ENCODE results near the gene CREB5. TPM values are rescaled to one million over a fixed set of nuclear protein-coding genes. Genes with fewer than 3 reads are reported as not detected.

Gene CREB5
- total and polyA plus RNA-seq, 2 of the 8 experiments (the other 6 are each of a cell fraction or from before 2014, with no cell fraction given), result 2.4 to 2.7 TPM

DNA sequence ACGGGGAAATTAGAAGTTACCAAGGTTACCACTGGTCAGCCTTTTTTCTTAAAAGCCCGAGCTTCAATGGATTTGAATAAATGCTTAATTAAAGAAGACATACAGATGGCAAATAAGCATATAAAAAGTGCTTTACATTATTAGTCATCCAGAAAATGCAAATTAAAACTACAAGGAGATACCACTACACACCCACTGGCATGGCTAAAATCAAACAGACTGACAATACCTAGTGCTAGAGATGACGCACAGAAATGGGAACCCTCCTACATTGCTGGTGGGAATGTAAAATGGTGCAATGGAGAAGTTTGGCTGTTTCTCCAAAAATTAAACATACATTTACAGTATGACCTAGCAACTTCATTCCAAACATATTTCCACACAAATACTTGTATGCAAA, 38.3 kb upstream of the CREB5 start:
- Histone ChIP-seq H3K4ac (replicated peaks; ENCODE audit: insufficient read length, low read depth, low read length) (no peak overlapping the region), H3K18ac (ENCODE audit: extremely low read depth, low read length) (no peak overlapping the region), H2BK15ac (ENCODE audit: low read length) (no peak overlapping the region), H3K56ac (replicated peaks; ENCODE audit: insufficient read length, low read depth, low read length) (no peak overlapping the region), H4K91ac (replicated peaks; ENCODE audit: insufficient read length, low read length) (no peak overlapping the region), H3K36me3 (ENCODE audit: control insufficient read depth in 2 of 4, insufficient read depth in 4 of 4, low read length in 3 of 4) (no peaks in the 10 kb centered on the region), H4K20me1 (replicated peaks in 1 of 2; ENCODE audit: control insufficient read depth in 1 of 2, insufficient read depth in 2 of 2, low read length in 2 of 2) (no peaks in the 10 kb centered on the region), H3K14ac (ENCODE audit: insufficient read length) (no peak overlapping the region), H3K4me1 (replicated peaks in 1 of 4; ENCODE audit: control insufficient read depth in 3 of 4, insufficient read depth in 4 of 4, low read length in 3 of 4) (no peaks in the 10 kb centered on the region), H3K4me2 (ENCODE audit: insufficient read depth in 1 of 2, low read depth in 2 of 2, low read length in 2 of 2) (no peak overlapping the region), H3K4me3 (ENCODE audit: extremely low read depth in 1 of 4, insufficient read depth in 2 of 4, low read depth in 3 of 4, low read length in 4 of 4) (no peak overlapping the region), H2BK20ac (ENCODE audit: low read length) (no peak overlapping the region), H3K9ac (replicated peaks in 1 of 4; ENCODE audit: extremely low read depth in 1 of 4, low read depth in 3 of 4, low read length in 3 of 4) (no peak overlapping the region), H2BK120ac (replicated peaks; ENCODE audit: low read depth, low read length) (no peak overlapping the region), H3K79me2 (ENCODE audit: control insufficient read depth in 1 of 2, insufficient read depth in 2 of 2, low read length in 2 of 2) (no peaks in the 10 kb centered on the region), H2BK5ac (ENCODE audit: low read depth, low read length) (no peak overlapping the region), H2AK5ac (ENCODE audit: low read depth, low read length) (no peak overlapping the region), H3K23me2 (ENCODE audit: low read depth, low read length) (no peaks in the 10 kb centered on the region), H3K27ac (ENCODE audit: low read depth, low read length) (no peak overlapping the region), H2BK12ac (ENCODE audit: low read depth, low read length) (no peak overlapping the region), H4K8ac (ENCODE audit: extremely low read depth, insufficient read depth, low read length) (no peak overlapping the region), H3K9me3 (ENCODE audit: insufficient read depth in 2 of 2, low read depth in 1 of 2, low read length in 1 of 2) (no peaks in the 10 kb centered on the region), H4K5ac (ENCODE audit: insufficient read length, low read depth, low read length) (no peak overlapping the region), H3K23ac (ENCODE audit: insufficient read length) (no peak overlapping the region), H3K79me1 (ENCODE audit: low read depth, low read length) (no peaks in the 10 kb centered on the region), H3K27me3 (replicated peaks in 1 of 4; ENCODE audit: control insufficient read depth in 3 of 4, extremely low read depth in 1 of 4, insufficient read depth in 3 of 4, low read length in 3 of 4) (no peaks in the 10 kb centered on the region), H2AFZ (ENCODE audit: low read length) (no peak overlapping the region)
- CTCF ChIA-PET (ENCODE audit: partially characterized antibody), result no interaction called here
- 86% methylated on average over 3 of the region's 3 CpGs; no CpG with 5 or more reads in 1 of the 2 experiments for WGBS, 2 experiments (ENCODE audit: extremely low coverage in 1 of 2, insufficient coverage in 1 of 2, insufficient read length in 1 of 2, insufficient replicate concordance in 2 of 2, low coverage in 1 of 2, low lambda C conversion rate in 2 of 2, missing lambda C conversion rate in 1 of 2)
- FAIRE-seq, result no peak
- DNase-seq (ENCODE audit: low read depth in 1 of 2, low spot score in 2 of 2), result no peak
- POLR2A ChIA-PET (ENCODE audit: partially characterized antibody), result no interaction called here
- TF ChIP-seq SP4 (IDR thresholded peaks at IDR 0.05; ENCODE audit: low read length) (no peak), NRF1 (IDR thresholded peaks at IDR 0.05; ENCODE audit: low read depth, low read length) (no peak), BCL11A (IDR thresholded peaks at IDR 0.05; ENCODE audit: low read depth in 2 of 2, low read length in 2 of 2) (no peak), SIX5 (IDR thresholded peaks at IDR 0.05; ENCODE audit: low read depth, low read length) (no peak), POLR2AphosphoS5 (IDR thresholded peaks at IDR 0.05; ENCODE audit: low read depth, low read length) (no peak), BRCA1 (IDR thresholded peaks at IDR 0.05; ENCODE audit: low read depth, low read length) (no peak), TAF7 (optimal IDR thresholded peaks at IDR 0.05; ENCODE audit: borderline replicate concordance, low read depth, low read length) (no peak), ZNF274 (IDR thresholded peaks at IDR 0.05; ENCODE audit: borderline replicate concordance, extremely low read depth, low read length) (no peak), HDAC6 (IDR thresholded peaks at IDR 0.05; ENCODE audit: low read depth, low read length) (no peak), EZH2 (IDR thresholded peaks at IDR 0.05; ENCODE audit: low read depth, low read length, severe bottlenecking) (no peak), KDM5A (IDR thresholded peaks at IDR 0.05; ENCODE audit: low read length) (no peak)
